Astrocyte (in vitro differentiated cells and primary cell): Measurements from ENCODE around the gene ATP6V1F.

Experiments used
- EZH2 ChIP-seq: IDR thresholded peaks from 2 replicates; pipeline ENCODE4 v1.6.1; 2012; ENCODE audit warnings: mild to moderate bottlenecking, low read length, inconsistent platforms; ENCODE audit not compliant: insufficient read depth
- TF ChIP-seq, protein P1 (sequence below): IDR thresholded peaks from 2 replicates; pipeline ENCODE4 v1.5.1; 2011; ENCODE audit warnings: low read depth, mild to moderate bottlenecking, inconsistent platforms, low read length, moderate library complexity; ENCODE audit not compliant: insufficient read depth

DNA sequence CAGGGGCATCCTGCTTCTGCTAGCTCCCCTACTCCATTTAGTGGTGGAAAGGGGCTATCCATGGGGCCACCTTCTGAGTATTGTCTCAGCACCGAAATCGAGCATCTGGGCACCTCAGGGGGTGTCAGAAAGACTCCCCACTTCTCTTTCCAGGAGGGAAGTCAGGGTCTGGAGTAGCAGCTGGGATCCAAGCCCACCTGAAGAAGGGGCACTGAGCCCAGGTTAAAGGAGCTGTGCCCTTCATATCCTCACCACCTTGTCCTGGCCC is 29.8 kb upstream of the ATP6V1F start:
- TF ChIP-seq, protein P1, sequence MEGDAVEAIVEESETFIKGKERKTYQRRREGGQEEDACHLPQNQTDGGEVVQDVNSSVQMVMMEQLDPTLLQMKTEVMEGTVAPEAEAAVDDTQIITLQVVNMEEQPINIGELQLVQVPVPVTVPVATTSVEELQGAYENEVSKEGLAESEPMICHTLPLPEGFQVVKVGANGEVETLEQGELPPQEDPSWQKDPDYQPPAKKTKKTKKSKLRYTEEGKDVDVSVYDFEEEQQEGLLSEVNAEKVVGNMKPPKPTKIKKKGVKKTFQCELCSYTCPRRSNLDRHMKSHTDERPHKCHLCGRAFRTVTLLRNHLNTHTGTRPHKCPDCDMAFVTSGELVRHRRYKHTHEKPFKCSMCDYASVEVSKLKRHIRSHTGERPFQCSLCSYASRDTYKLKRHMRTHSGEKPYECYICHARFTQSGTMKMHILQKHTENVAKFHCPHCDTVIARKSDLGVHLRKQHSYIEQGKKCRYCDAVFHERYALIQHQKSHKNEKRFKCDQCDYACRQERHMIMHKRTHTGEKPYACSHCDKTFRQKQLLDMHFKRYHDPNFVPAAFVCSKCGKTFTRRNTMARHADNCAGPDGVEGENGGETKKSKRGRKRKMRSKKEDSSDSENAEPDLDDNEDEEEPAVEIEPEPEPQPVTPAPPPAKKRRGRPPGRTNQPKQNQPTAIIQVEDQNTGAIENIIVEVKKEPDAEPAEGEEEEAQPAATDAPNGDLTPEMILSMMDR: no peak
- no peak for TF ChIP-seq EZH2
